ENCODE measurements around the gene PCIF1.

DNA sequence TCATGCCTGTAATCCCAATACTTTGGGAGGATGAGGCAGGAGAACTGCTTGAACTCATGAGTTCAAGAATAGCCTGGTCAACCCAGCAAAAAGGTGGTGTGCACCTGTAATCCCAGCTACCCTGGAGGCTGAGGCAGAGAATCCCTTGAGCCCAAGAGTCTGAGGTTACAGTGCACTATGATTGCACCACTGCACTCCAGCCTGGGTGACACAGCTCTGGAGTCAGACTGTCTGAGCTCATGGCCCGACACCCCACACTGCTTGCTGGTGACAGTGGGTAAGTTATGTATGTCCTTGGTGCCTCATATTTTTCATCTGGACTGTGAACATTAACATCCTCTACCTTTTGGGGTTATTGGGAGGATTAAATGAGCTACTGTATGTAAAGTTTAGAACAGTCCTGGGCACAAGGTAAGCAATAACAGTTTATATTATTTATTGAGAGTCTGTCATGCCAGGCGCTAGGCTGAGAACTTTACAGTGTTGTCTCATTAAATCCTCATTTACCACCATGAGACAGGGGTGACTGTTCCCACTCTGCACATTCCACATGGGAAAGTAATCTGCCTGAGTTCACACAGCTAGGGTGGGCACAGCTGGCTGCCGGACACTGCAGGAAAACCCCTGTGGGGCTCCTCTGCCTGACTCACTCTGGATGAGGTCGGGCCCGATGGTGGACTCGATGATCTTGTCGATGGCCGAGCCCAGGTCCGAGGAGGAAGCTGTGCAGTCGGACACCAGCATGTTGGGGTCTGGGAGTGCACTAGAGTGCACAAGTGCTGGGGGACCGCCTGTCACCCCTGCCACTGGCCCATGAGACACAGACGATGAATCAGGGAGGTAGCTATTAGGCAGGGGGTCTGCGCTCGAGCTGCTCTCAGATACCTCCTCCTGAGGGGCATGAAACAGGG is 34.6 kb downstream of the PCIF1 start:
- TF ChIP-seq CTCF (IDR thresholded peaks at IDR 0.05; ENCODE audit: low read depth, low read length, missing input control) (no peak), REST (IDR thresholded peaks at IDR 0.05) (no peak), ATF3 (IDR thresholded peaks at IDR 0.05) (no peak), EGR1 (IDR thresholded peaks at IDR 0.05; ENCODE audit: low read depth in 2 of 2) (no peak), YY1 (IDR thresholded peaks at IDR 0.05) (no peak), FOXA2 (IDR thresholded peaks at IDR 0.05) (no peak), MAX (IDR thresholded peaks at IDR 0.05) (no peak), RAD21 (IDR thresholded peaks at IDR 0.05) (no peak), TAF1 (conservative IDR thresholded peaks at IDR 0.05) (no peak), JUND (IDR thresholded peaks at IDR 0.05) (no peak), SP1 (IDR thresholded peaks at IDR 0.05) (no peak)
